Ovary (tissue), 9 donors: ENCODE measurements around the gene RGS3. TPM values are rescaled to one million over a fixed set of nuclear protein-coding genes. Genes with fewer than 3 reads are reported as not detected.

Source experiments
- DNase-seq, 5 donors: peaks; one replicate each; pipeline ENCODE4 v3.0.0-alpha.2; 2019 to 2020
- H3K27ac ChIP-seq, 2 donors: fragments of 200-600 bp; one replicate each; pipeline versions ENCODE4 v1.5.1 to v1.8.0; 2019 to 2022
- H3K27me3 ChIP-seq: fragments of 200-600 bp; one replicate; pipeline ENCODE4 v1.8.0; 2022
- H3K36me3 ChIP-seq: fragments of 200-600 bp; sonication (generic); one replicate; pipeline ENCODE4 v1.5.1; 2019
- H3K4me1 ChIP-seq: one replicate; pipeline ENCODE4 v1.8.1; 2013; ENCODE audit warnings: mild to moderate bottlenecking, moderate library complexity; ENCODE audit not compliant: insufficient read depth
- H3K4me3 ChIP-seq: fragments of 200-600 bp; sonication (generic); one replicate; pipeline ENCODE4 v1.5.1; 2017
- H3K9me3 ChIP-seq, 2 donors: fragments of 200-600 bp in 1 of 2; sonication (generic) in 1 of 2; one replicate each; pipeline versions ENCODE4 v1.5.1 to v1.8.1; 2013 to 2019; ENCODE audit warnings: mild to moderate bottlenecking in 1 of 2, moderate library complexity in 1 of 2
- CTCF ChIP-seq, 3 donors: fragments of 450-650 bp in 2 of 3; fragments of 200-600 bp in 1 of 3; IDR thresholded peaks; one replicate each; pipeline versions ENCODE4 v1.5.1 to v1.8.0; 2016 to 2022; ENCODE audit warnings: antibody characterized with exemption in 3 of 3, mild to moderate bottlenecking in 1 of 3
- EP300 ChIP-seq: sonication (generic); formaldehyde crosslinking; IDR thresholded peaks from one replicate; pipeline ENCODE4 v1.6.1; 2017; ENCODE audit warnings: antibody characterized with exemption
- POLR2A ChIP-seq: fragments of 450-650 bp; IDR thresholded peaks from one replicate; pipeline ENCODE4 v1.6.1; 2017; ENCODE audit warnings: antibody characterized with exemption, mild to moderate bottlenecking, moderate library complexity
- WGBS, 3 donors: extraction: QIAGEN DNeasy Blood & Tissue Kit in 1 of 3; methylation state at CpG; one replicate each; pipeline versions ENCODE4 v1.1.5 to v1.1.7; 2013 to 2017; 5-methylcytosine and 5-hydroxymethylcytosine counted together
- intact Hi-C, 4 donors: fragments of 100-400 bp; cut with DNase I; formaldehyde crosslinking; loops; one replicate each; pipeline versions ENCODE4 v1.11.0 to v1.15.1; 2022 to 2023
- polyA plus RNA-seq, 2 donors: library from polyadenylated mRNA; stranded (reverse); fragments of 200-250 nt in 1 of 2; fragments of 350-450 nt in 1 of 2; fragmentation: Illumina TruSeq in 1 of 2; extraction: RNeasy Lipid Tissue Mini Kit (QIAGEN cat#74804) in 1 of 2; gene quantifications; one replicate each; pipeline ENCODE4 v1.2.3, GENCODE V29; 2013 to 2014
- total RNA-seq, 7 donors: library from RNA; depleted of rRNA in 2 of 7; stranded (reverse); fragments of >200 nt in 2 of 7; fragmentation: NEBNext Ultra II Directional in 3 of 7; extraction: Animal tissue kit (Norgen Biotek cat#: 25700) in 3 of 7; gene quantifications; one replicate each; pipeline versions ENCODE4 v1.1.0 to v1.2.4, GENCODE V29; 2016 to 2023
- donor health status: DM: no; HTN: no; CAD: no; lungs with moderate emphysema.
- donor health status: DM: no; HTN: no; CAD: no.
- donor health status: Bipolar disorder and iron deficiency.
- donor health status: DM: yes; HTN: yes; CAD: no.
- donor health status: DM: no; HTN: no; CAD: no.
- donor health status: DM: yes; HTN: yes; CAD: no.

Gene RGS3
- total and polyA plus RNA-seq, 9 donors: 6.1 to 49.3 (median 15.4) TPM

GRCh38 chr9:113475031-113475430 lies 11.5 kb downstream of the RGS3 start:
- WGBS, 3 donors: 84 to 93% (median 93%) methylated on average over 2 of the region's 2 CpGs
- no peak for DNase-seq
- intact Hi-C loops: no loop called here
- no peak overlapping the region for H3K27ac ChIP-seq
- no peaks in the 10 kb centered on the region for H3K4me1 ChIP-seq
- H3K9me3 ChIP-seq: no peaks in the 10 kb centered on the region
- H3K4me3 ChIP-seq: no peak overlapping the region
- TF ChIP-seq POLR2A: no peak
- TF ChIP-seq CTCF (IDR thresholded peaks at IDR 0.05): no peak
- no peak for TF ChIP-seq EP300
- no peaks in the 10 kb centered on the region for H3K27me3 ChIP-seq
- no peaks in the 10 kb centered on the region for H3K36me3 ChIP-seq

- Histone ChIP-seq H3K9me3 (no peaks in the 10 kb centered on the region), H3K4me1 (no peaks in the 10 kb centered on the region), H3K4me3 (no peak overlapping the region), H3K36me3 (no peaks in the 10 kb centered on the region), H3K27ac (no peak overlapping the region), H3K27me3 (no peaks in the 10 kb centered on the region)
- no peak for DNase-seq
- no peak for TF ChIP-seq CTCF (IDR thresholded peaks at IDR 0.05)
- TF ChIP-seq EP300: no peak
- TF ChIP-seq POLR2A: no peak
- 96 to 99% (median 98%) methylated on average over 4 of the region's 4 CpGs for WGBS, 3 donors
- intact Hi-C loops: no loop called here
Observed at GRCh38 chr9:113475992-113476391, 12.5 kb downstream of the RGS3 start.

- DNase-seq: no peak
- Histone ChIP-seq H3K4me1 (no peaks in the 10 kb centered on the region), H3K36me3 (no peaks in the 10 kb centered on the region), H3K27ac (no peak overlapping the region), H3K9me3 (no peaks in the 10 kb centered on the region), H3K4me3 (no peak overlapping the region), H3K27me3 (no peaks in the 10 kb centered on the region)
- TF ChIP-seq POLR2A: no peak
- TF ChIP-seq EP300: no peak
- TF ChIP-seq CTCF (IDR thresholded peaks at IDR 0.05): no peak
- WGBS, 3 donors: 89 to 93% (median 92%) methylated on average over 4 of the region's 4 CpGs
- intact Hi-C loops: no loop called here
Observed at GRCh38 chr9:113476511-113476916, 13.0 kb downstream of the RGS3 start.

- no peak for DNase-seq
- no peak overlapping the region for H3K4me3 ChIP-seq
- H3K4me1 ChIP-seq: no peaks in the 10 kb centered on the region
- H3K9me3 ChIP-seq: no peaks in the 10 kb centered on the region
- H3K36me3 ChIP-seq: no peaks in the 10 kb centered on the region
- H3K27ac ChIP-seq: no peak overlapping the region
- TF ChIP-seq POLR2A (no peak), CTCF (IDR thresholded peaks at IDR 0.05) (no peak), EP300 (no peak)
- no peaks in the 10 kb centered on the region for H3K27me3 ChIP-seq
- intact Hi-C loops: no loop called here
- 93 to 96% (median 96%) methylated on average over 4 of the region's 4 CpGs for WGBS, 3 donors
Observed at GRCh38 chr9:113477058-113477457, 13.5 kb downstream of the RGS3 start.

GRCh38 chr9:113477661-113478060 lies 14.1 kb downstream of the RGS3 start:
- Histone ChIP-seq H3K4me3 (no peak overlapping the region), H3K27me3 (no peaks in the 10 kb centered on the region), H3K9me3 (no peaks in the 10 kb centered on the region), H3K4me1 (no peaks in the 10 kb centered on the region), H3K36me3 (no peaks in the 10 kb centered on the region), H3K27ac (no peak overlapping the region)
- intact Hi-C loops: no loop called here
- WGBS, 3 donors: 87 to 92% (median 91%) methylated on average over 5 of the region's 5 CpGs
- TF ChIP-seq POLR2A (no peak), EP300 (no peak), CTCF (IDR thresholded peaks at IDR 0.05) (no peak)
- no peak for DNase-seq
